Fibroblast of skin of scalp (primary cell): Measurements from ENCODE around the gene ZNG1B.
"Not testable (repeated sequence)": the region's sequence is repeated elsewhere in the genome, so short reads cannot be mapped to it uniquely, and the experiment has no call there.

ENCODE experiments used
- DNase-seq: peaks from one replicate; pipeline ENCODE4 v3.0.0-alpha.2; 2013

ZNG1B gene

GRCh38 chr2:113503094-113504042 lies 65.9 kb downstream of the ZNG1B start:
- not testable (repeated sequence) for DNase-seq

GRCh38 chr2:113504081-113504480 lies 66.6 kb downstream of the ZNG1B start:
- not testable (repeated sequence) for DNase-seq

GRCh38 chr2:113507394-113508140 lies 70.1 kb downstream of the ZNG1B start:
- not testable (repeated sequence) for DNase-seq

DNA sequence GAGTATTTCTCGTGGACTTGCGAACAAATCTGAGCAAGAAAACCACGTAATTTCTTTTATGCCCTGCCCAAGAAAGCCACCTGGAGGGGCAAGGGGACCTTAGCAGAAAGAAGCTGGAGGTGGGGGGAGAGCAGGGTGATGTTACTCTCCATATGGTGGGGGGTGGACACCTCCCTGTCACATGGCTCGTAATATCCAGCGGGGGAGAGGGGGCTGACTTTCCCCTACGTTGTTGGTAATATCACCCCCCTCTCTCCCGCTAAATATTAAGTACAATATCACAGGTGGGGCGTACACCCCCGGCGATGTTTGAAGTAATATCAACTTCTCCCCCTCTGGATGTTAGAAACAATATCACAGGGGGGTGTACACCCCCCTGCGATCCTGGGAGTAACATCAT lies 70.7 kb downstream of the ZNG1B start:
- not testable (repeated sequence) for DNase-seq

DNA sequence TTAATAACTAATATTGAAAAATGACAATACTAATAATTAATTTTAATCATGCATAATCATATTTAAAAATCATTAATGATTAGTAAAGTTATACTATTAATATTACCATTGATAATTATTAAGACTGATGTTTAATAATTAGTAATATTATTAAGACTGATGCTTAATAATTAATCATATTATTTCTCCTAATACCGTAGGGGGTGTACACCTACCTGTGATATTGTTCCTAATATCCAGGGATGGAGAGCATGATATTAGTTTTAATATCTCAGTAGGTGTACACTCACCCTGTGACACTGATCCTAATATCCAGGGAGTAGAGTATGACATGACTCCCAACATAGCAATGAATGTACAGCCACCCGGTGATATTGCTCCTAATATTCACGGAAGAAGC lies 73.4 kb downstream of the ZNG1B start:
- not testable (repeated sequence) for DNase-seq

DNA sequence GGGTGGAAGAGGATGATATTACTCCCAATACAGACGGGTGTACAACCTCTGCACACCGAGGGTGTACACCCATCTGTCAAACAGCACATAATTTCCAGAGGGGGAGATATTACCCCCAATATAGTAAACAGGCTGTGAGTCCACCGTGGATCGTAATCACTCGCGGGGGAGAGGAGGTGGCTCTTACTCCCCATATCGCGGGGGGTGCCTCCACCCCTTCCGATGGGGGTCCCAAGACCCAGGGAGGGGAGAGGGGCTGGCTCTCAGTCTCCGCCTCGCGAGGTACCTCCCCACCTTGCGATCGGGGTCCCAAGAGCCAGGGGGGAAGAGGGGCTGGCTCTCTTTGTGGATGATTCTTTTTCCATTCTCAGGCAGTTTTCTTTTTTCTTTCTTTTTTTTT lies 74.4 kb downstream of the ZNG1B start:
- DNase-seq: not testable (repeated sequence)

- DNase-seq: not testable (repeated sequence)
These were observed 78.0 kb downstream of the ZNG1B start for GRCh38 chr2:113515457-113515856.

DNA sequence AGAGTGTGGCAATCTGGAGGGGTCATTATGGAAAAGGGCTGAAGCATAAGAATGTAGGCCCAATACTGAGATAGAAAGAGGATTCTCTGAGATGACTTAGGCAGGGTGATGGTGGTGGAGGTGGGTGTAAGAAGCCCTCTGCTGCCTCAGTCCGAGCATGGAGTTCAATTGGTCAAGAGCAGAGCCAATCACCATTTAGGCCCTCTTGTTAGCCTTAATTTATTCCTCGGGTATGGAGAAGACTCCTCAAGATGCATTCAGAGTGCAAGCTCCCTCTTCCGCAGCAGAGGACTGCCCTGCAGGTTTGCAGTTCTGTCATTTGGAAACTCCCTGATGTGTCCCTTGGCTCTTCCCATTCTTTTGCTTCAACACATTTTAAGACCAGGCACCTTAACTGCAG lies 78.5 kb downstream of the ZNG1B start:
- DNase-seq: not testable (repeated sequence)

GRCh38 chr2:113517025-113517424 lies 79.5 kb downstream of the ZNG1B start:
- DNase-seq: not testable (repeated sequence)

- not testable (repeated sequence) for DNase-seq
These were observed 83.3 kb downstream of the ZNG1B start for GRCh38 chr2:113520837-113521236.

DNA sequence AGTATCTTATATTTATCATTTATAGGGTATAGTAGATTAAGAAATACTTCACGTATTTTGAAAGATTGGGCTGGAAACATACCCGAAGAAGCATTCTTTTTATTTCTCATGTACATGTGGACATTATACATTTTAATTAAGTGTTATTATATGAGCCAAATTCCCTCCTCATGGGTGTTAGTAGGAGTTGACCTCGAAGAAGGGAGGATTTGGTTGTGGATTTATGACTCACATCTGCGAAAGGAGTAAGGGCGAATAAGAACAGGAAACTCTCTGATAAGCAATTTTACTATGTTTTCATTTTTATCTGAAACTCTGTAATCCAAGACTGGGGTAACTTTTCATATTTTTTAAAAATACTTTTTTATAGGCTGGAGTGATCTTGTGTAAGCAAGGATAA lies 84.0 kb downstream of the ZNG1B start:
- not testable (repeated sequence) for DNase-seq

DNA sequence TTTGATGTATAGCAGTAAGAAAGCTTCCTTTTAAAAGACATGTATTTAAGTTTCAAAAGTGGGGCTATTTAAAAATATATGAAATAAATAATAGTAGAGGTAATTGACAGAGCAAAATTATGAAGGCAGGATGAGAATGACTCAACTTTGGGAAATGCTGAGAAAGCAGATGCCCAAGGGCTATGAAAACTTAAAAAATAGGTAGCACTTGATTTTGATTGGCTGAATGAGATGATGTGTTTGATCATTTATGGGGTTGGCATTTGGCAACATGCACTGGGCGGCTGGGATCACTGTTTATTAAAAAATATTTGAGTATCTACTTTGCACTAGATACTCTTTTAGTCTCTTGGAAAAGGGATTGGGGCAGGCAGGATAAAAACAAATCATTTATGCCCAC lies 87.5 kb downstream of the ZNG1B start:
- DNase-seq: not testable (repeated sequence)

- DNase-seq: not testable (repeated sequence)
These were observed 90.0 kb downstream of the ZNG1B start for GRCh38 chr2:113527350-113528045.

DNA sequence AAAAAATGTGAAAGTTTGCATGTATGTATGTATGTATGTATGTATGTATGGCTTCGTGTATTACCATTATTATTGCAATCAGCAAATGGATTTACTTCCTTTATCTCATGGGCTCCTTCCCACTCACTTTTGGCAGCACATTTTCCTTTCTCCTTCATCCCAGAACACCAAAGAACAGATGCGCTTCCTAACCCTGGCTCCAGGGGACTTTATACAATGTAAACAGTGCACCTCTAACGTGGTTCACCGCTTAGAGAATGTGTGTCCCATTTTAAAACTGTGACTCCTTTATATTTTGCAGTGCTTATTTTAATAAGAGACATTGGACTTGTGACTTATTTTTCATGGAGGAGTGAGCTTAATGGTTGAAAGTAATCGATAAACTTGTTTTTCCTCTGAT lies 90.6 kb downstream of the ZNG1B start:
- not testable (repeated sequence) for DNase-seq

GRCh38 chr2:113528904-113529303 lies 91.4 kb downstream of the ZNG1B start:
- not testable (repeated sequence) for DNase-seq

DNA sequence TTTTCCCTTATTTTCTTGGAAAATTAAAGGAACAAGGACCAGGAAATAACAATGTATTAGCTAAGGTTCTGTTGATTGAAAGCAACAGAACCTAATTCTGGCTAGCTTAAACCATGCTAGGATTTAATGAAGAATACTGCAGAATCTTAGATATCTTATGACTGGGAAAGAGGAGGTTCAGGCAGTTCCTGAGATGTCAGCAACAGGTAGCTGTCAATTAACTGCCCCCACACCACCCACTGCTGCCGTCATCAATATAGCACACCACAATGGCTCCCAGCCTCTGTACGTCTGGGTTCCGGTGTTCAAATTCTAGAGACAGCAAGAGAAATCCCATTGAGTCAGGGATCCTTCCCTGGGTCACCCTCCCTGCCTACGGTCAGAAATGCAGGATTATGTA lies 95.5 kb downstream of the ZNG1B start:
- not testable (repeated sequence) for DNase-seq

- DNase-seq: not testable (repeated sequence)
These were observed 99.1 kb downstream of the ZNG1B start for GRCh38 chr2:113536573-113536972.

GRCh38 chr2:113540834-113541203 lies 103.3 kb downstream of the ZNG1B start:
- DNase-seq: not testable (repeated sequence)

DNA sequence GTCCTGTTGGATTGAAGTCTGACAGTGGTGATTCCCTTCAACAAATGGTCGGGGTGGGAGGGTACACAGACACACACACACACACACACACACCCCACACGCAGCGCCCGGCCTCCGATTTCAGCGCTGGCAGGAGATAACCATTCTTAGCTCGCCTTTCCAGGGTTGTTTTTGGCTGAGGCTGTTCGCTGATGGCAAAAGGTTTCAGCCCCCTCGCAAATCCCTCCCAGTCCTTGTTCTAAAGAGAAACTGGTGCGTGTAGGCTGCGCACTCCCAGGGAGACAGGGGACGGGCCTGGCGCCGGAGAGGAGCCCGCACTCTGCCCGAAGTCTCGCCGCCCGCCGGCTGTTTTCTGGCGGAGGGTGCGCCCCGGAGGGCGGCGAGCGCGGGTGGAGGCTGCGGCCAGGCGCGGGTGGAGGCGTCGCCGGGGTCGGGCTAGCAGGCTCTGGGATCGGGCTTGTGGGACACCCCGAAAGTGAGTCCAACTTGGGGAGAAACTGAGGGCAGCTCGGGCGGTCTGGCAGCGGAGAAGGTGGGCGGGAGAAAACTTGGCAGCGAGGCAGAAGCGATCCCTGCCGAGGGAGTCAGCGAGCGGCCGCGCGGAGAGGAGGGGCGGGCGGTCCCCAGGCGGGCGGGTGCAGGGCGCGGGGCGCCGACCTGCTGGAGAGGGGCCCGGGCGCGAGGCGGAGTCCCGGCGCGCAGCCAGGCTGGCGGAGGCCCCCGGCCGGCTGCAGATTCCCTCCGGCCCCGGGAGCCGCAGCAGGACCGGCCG lies 103.9 kb downstream of the ZNG1B start:
- peak; percentile 47 for DNase-seq

GRCh38 chr2:113541976-113542485 lies 104.5 kb downstream of the ZNG1B start:
- DNase-seq: not testable (repeated sequence)

- not testable (repeated sequence) for DNase-seq
These were observed 105.0 kb downstream of the ZNG1B start for GRCh38 chr2:113542529-113542928.
